Measurements from ENCODE around the gene PIK3R6.

- TF ChIP-seq CTCF (IDR thresholded peaks at IDR 0.05) (no peak), POLR2A (IDR thresholded peaks at IDR 0.05) (no peak)
Measured at GRCh38 chr17:8868092-8868491, 618 bp upstream of the PIK3R6 start.
